Activated CD4-positive, alpha-beta memory T cell treated with anti-CD3 and anti-CD28 coated beads for 36 hours (primary cell): ENCODE data around the gene FGF18. TPM values are rescaled to one million over a fixed set of nuclear protein-coding genes. Genes with fewer than 3 reads are reported as not detected.
"Not testable (repeated sequence)": the region's sequence is repeated elsewhere in the genome, so short reads cannot be mapped to it uniquely, and the experiment has no call there.

Experiments
- CTCF ChIA-PET: fragments of 350-600 bp; sonication (Branson Sonifier 250); formaldehyde crosslinking; loops from one replicate; lab custom pipeline; 2021; ENCODE audit warnings: antibody characterized with exemption, inconsistent platforms; lab: Charles Lee
- POLR2A ChIA-PET: fragments of 350-600 bp; sonication (Branson Sonifier 250); formaldehyde crosslinking; loops from one replicate; lab custom pipeline; 2021; ENCODE audit warnings: antibody characterized with exemption; lab: Charles Lee
- DNase-seq: peaks from one replicate; pipeline ENCODE4 v3.0.0-alpha.2; 2020
- H3K27ac Mint-ChIP-seq: one replicate; pipeline ENCODE4 v1.8.0; 2021; ENCODE audit warnings: mixed read lengths
- H3K27me3 Mint-ChIP-seq: one replicate; pipeline ENCODE4 v1.8.0; 2021; ENCODE audit warnings: mixed read lengths
- H3K36me3 Mint-ChIP-seq: one replicate; pipeline ENCODE4 v1.8.0; 2021; ENCODE audit warnings: mixed read lengths
- H3K4me1 Mint-ChIP-seq: one replicate; pipeline ENCODE4 v1.8.0; 2021; ENCODE audit warnings: low read depth, mixed read lengths
- H3K4me3 Mint-ChIP-seq: one replicate; pipeline ENCODE4 v1.8.0; 2021; ENCODE audit warnings: mild to moderate bottlenecking, mixed read lengths
- H3K9me3 Mint-ChIP-seq: one replicate; pipeline ENCODE4 v1.8.0; 2021; ENCODE audit warnings: mixed read lengths
- intact Hi-C: fragments of 100-400 bp; cut with micrococcal nuclease; formaldehyde crosslinking; loops from one replicate; pipeline ENCODE4 v1.15.1; 2023
- microRNA-seq: library from miRNA; unstranded; fragments of <30 nt; microRNA quantifications from one replicate; pipeline ENCODE4 v1.2.0, GENCODE V29; 2022; ENCODE audit warnings: borderline number of aligned reads, borderline microRNAs expressed, borderline replicate concordance
- total RNA-seq, 2 experiments: library from RNA; stranded (reverse); gene quantifications; one replicate each; pipeline ENCODE4 v1.2.3, GENCODE V29; 2021

FGF18 gene
- total RNA-seq, 2 experiments from 2014 or later = 0.10 TPM; not detected in 1

DNA sequence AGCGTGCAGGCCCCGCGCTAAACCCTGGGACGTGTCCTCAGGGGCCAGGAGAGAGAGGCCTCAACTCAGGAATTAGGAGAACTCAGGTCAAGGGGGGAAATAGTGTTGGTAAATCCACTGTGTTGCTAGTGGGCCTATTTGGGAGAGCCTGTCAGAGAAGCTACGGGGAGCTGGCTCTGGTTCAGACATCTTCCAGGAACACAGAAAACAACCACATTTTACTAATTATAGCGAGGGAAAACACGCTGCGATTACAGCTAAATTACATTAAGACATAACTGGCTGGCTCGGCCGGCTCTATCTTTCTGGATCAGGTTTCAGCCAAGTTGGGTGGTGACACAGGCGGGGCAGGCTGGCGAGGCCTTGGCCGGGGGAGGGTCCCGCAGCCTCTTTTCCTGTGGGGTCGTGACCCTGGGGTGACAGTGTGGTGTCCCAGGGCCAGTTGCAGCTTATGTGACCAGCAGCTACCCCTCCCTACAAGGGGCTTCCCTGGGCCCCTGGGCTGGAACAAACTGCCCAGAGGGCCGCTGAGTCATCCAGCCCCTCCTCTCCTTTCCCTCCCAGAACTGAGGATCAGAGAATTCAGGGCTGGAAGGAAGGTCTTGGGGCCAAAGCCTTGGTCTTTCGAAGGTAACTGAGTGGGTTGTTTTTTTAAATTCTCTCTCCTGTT, 75.1 kb downstream of the FGF18 start:
- no peaks in the 10 kb centered on the region for H3K4me1 Mint-ChIP-seq
- peaks cover 8% of the 10 kb centered on the region for H3K27me3 Mint-ChIP-seq
- no peak for DNase-seq
- no peak overlapping the region for H3K27ac Mint-ChIP-seq
- H3K4me3 Mint-ChIP-seq = no peak overlapping the region
- no peaks in the 10 kb centered on the region for H3K9me3 Mint-ChIP-seq
- ChIA-PET POLR2A (no interaction called here), CTCF (no interaction called here)
- intact Hi-C loops = no loop called here
- H3K36me3 Mint-ChIP-seq = no peaks in the 10 kb centered on the region

DNA sequence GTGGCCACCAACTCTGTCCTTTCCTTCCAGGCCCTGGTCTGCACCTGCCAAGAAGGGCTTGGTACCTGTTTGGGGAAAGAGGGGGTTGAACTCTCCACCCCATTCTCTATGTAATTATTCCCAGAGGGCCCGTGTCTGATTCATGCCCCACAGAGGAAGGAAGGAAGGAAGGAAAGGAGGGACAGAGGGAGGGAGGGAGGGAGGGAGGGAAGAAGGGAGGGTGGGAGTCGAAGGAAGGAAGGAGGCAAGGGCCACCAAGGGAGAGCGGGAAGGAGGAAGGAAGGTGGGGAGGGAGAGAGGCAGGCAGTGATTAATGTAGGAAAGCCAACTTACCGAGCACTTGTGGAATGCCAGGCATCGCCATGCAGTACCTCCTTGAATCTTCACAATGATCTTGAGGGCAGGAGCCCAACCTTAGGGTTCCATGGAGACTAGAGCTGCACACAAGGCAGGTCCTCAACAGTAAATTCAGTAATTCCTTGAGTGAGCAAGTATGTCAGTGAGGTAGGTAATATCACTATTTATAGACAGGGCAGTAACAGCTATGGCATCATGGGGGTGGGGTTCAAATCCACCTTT, 75.8 kb downstream of the FGF18 start:
- no peak overlapping the region for H3K4me3 Mint-ChIP-seq
- peaks cover 8% of the 10 kb centered on the region for H3K27me3 Mint-ChIP-seq
- H3K4me1 Mint-ChIP-seq = no peaks in the 10 kb centered on the region
- ChIA-PET CTCF (no interaction called here), POLR2A (no interaction called here)
- no peaks in the 10 kb centered on the region for H3K36me3 Mint-ChIP-seq
- H3K9me3 Mint-ChIP-seq = no peaks in the 10 kb centered on the region
- intact Hi-C loops = no loop called here
- DNase-seq = no peak
- no peak overlapping the region for H3K27ac Mint-ChIP-seq

DNA sequence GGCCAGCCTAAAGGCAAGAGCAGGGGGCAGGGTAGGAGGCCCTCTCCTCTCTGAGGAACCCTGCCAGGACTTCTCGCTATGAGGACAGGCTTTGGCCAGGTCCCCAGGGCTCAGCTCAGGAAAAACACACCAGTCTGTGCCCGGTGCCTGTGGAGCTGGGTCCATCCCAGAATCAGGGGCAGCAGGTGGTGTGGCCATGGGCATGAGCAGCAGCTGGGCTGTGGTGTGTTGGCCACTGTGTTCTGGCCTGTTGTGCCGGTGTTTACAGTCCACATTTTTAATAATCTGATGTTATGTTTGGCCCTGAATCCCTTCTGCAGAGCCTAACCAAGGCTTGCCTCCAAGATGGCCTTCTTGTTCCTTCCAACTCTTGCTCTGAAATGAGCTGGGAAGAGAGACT, 77.0 kb downstream of the FGF18 start:
- intact Hi-C loops = no loop called here
- DNase-seq = no peak
- ChIA-PET POLR2A (no interaction called here), CTCF (interaction anchor here (1.6 kb wide), 1 partner anchor 12 kb away, joined by 4 read pairs; no protein-coding TSS in a partner anchor)
- Mint-ChIP-seq H3K4me3 (no peak overlapping the region), H3K27ac (no peak overlapping the region), H3K4me1 (no peaks in the 10 kb centered on the region), H3K27me3 (peaks cover 3% of the 10 kb centered on the region), H3K9me3 (no peaks in the 10 kb centered on the region), H3K36me3 (no peaks in the 10 kb centered on the region)

DNA sequence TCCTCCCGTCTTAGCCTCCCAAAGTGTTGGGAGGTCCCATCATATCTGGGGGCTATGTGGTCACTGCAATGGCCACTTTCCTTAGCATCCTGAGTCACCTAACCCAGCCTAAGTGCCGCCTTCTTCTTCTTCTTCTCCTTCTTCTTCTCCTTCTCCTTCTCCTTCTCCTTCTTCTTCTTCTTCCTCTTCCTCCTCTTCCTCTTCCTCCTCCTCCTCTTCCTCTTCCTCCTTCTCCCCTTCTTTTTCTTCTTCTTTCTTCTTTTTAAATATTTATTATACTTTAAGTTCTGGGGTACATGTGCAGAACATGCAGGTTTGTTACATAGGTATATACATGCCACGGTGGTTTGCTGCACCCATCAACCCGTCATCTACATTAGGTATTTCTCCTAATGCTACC, 78.0 kb downstream of the FGF18 start:
- POLR2A ChIA-PET, CTCF ChIA-PET, intact Hi-C loops, DNase-seq, H3K9me3 Mint-ChIP-seq, H3K4me3 Mint-ChIP-seq, H3K27me3 Mint-ChIP-seq, H3K36me3 Mint-ChIP-seq, H3K27ac Mint-ChIP-seq, H3K4me1 Mint-ChIP-seq: not testable (repeated sequence)

DNA sequence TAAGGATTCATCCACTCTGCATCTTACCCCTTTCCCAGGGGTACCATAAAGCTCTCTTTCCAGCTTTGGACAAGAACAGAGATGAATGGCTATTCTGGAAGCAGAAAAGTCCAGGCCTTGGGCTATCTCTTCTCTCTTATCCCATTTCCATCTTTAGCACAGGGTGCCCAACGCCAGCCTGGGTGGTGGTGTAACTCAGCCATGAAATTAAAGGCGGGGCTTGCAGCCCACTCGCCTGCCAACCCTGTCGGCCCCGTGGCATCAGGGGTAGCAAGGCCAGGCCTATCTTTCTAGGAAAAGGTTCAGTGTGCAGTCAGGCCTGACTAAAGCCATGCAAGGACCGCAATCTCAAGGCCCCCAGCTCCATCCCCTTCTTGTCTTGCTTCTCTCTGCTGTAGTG, 78.7 kb downstream of the FGF18 start:
- no peaks in the 10 kb centered on the region for H3K9me3 Mint-ChIP-seq
- H3K4me3 Mint-ChIP-seq = no peak overlapping the region
- ChIA-PET POLR2A (no interaction called here), CTCF (no interaction called here)
- no peaks in the 10 kb centered on the region for H3K36me3 Mint-ChIP-seq
- no peaks in the 10 kb centered on the region for H3K4me1 Mint-ChIP-seq
- no peak for DNase-seq
- no peak overlapping the region for H3K27ac Mint-ChIP-seq
- peaks cover 3% of the 10 kb centered on the region for H3K27me3 Mint-ChIP-seq
- intact Hi-C loops = no loop called here

- POLR2A ChIA-PET = no interaction called here
- no peaks in the 10 kb centered on the region for H3K9me3 Mint-ChIP-seq
- H3K27me3 Mint-ChIP-seq = no peaks in the 10 kb centered on the region
- no peak for DNase-seq
- no peaks in the 10 kb centered on the region for H3K36me3 Mint-ChIP-seq
- CTCF ChIA-PET = no interaction called here
- no peak overlapping the region for H3K27ac Mint-ChIP-seq
- intact Hi-C loops = no loop called here
- H3K4me3 Mint-ChIP-seq = no peak overlapping the region
- H3K4me1 Mint-ChIP-seq = no peaks in the 10 kb centered on the region
Measured at GRCh38 chr5:171499611-171500010, 80.2 kb downstream of the FGF18 start.

DNA sequence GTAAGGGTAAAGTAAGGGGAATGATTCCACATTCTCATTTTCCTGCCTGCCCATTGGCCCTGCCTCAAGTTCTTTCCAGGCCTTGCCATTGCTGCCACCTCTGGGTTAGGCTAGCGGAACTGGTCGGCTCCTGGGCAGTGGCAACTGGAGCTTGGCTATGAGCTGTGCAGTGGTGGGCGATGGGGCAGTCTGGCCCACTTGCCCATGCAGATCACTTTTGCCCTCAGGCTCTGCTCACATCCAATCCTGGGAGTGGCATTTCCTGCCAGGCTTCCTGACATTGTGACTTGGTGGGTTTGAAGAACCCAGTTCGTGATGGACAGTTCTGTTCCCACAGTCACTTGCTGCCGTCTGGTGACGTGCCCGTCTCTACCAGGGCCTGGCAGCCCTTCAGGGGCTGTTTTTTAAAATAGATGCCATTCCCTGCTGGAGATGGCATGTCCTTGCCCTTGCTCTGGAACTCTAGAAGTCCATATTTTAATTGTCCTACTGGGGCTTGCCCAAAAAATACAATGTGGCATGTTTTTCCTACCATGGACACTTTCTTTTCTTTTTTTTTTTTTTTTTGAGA, 86.1 kb downstream of the FGF18 start:
- intact Hi-C loops = no loop called here
- Mint-ChIP-seq H3K9me3 (no peaks in the 10 kb centered on the region), H3K27me3 (peaks cover 5% of the 10 kb centered on the region), H3K36me3 (no peaks in the 10 kb centered on the region), H3K4me1 (no peaks in the 10 kb centered on the region), H3K27ac (no peak overlapping the region), H3K4me3 (no peak overlapping the region)
- ChIA-PET POLR2A (no interaction called here), CTCF (no interaction called here)
- no peak for DNase-seq

- POLR2A ChIA-PET = no interaction called here
- H3K9me3 Mint-ChIP-seq = no peaks in the 10 kb centered on the region
Measured at GRCh38 chr5:171506951-171507350, 87.5 kb downstream of the FGF18 start.

More at GRCh38 chr5:171506951-171507350, 87.5 kb downstream of the FGF18 start:
- Mint-ChIP-seq H3K27ac (no peak overlapping the region), H3K27me3 (peaks cover 8% of the 10 kb centered on the region), H3K36me3 (no peaks in the 10 kb centered on the region), H3K4me3 (no peak overlapping the region), H3K4me1 (no peaks in the 10 kb centered on the region)
- intact Hi-C loops = no loop called here
- no peak for DNase-seq
- CTCF ChIA-PET = no interaction called here

Small RNAs within 50 kb of the gene (microRNA-seq; reads per million reads assigned to microRNA genes)
- 1.2 reads per million for gene MIR3912

Other genes with a start within 250 kb of the FGF18 start
- not detected for gene TLX3, start 110.4 kb upstream of the FGF18 start, total RNA-seq
- 1,000 to 10,000 TPM; 2,483 to 2,592 TPM for gene NPM1, start 31.8 kb upstream of the FGF18 start, total RNA-seq